ENCODE measurements around the gene PYGO2.
"Not testable (repeated sequence)": the region's sequence is repeated elsewhere in the genome, so short reads cannot be mapped to it uniquely, and the experiment has no call there.

The PYGO2 gene

DNA sequence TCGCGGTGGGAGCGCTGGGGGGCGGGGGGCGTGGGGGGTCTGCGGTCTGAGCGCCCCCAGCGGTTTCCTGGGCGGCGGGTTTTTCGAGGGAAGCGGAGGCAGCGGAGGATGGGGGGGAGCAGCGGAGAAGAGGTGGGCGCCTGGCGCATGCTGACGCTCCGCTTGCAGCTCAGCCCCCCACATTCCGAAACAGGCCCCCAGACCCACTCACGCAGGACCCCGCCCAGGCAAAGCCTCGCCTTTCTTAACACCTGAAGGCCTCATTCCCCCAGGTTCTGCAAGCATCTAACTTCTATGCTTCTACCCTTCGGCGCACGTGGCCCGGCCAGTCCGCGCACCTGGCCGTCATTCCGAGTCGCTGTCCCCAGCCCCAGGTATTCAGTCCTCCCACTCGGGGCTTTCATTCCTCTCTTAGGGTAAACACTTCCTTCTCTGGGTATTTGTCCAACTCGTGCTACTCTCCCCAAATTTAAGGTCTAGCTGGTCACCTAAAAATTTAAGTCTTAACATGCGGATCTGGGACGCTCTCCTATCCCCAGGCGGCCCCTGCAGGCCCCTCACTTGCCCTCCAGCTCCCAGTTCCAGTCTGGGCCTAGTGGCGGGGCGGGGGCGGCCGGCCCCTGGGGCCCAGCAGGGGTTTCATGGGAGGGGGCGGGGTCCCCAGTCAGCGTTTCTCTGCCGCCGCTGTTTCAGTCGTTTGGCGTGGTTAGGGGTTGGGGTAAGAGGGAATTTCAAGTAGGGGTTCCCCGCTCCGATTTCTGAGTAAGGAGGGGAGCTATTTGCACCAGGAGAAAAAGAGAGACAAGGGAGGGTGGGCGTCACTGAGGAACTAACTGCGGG lies 38.2 kb upstream of the PYGO2 start:
- DNase-seq (ENCODE audit: low read depth) = no peak

DNA sequence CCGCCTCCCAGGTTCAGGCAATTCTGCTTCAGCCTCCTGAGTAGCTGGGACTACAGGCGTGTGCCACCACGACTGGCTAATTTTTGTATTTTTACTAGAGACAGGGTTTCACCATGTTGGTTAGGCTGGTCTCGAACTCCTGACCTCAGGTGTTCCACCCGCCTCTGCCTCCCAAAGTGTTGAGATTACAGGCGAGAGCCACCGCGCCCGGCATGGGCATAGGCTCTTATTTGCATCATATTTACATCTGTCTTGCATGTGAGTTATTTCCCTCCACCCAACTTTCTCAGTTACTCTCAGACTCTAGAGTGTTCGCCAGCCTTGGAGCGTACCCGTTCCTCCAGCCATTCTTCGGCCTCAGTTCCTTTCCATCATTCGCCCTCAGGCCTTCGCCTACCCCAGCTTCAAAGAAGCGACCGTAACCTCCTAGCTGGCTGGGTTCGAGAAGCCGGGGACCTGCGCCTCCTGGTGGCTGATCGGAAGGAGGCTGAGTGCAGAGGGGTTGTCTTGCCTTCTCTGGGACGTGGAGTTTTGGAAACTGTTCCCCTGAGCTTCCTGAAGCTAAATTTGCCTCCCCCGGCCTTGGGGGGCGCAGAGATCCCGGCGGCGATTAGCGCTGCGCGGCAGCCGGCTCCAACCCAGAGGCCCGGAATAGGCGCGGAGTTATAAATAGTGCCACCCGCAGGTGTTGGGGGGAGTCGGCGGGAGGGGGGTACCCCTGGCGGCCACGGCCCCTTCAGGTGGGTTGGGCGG lies 37.4 kb upstream of the PYGO2 start:
- DNase-seq (ENCODE audit: low read depth) = peak; percentile 74

DNA sequence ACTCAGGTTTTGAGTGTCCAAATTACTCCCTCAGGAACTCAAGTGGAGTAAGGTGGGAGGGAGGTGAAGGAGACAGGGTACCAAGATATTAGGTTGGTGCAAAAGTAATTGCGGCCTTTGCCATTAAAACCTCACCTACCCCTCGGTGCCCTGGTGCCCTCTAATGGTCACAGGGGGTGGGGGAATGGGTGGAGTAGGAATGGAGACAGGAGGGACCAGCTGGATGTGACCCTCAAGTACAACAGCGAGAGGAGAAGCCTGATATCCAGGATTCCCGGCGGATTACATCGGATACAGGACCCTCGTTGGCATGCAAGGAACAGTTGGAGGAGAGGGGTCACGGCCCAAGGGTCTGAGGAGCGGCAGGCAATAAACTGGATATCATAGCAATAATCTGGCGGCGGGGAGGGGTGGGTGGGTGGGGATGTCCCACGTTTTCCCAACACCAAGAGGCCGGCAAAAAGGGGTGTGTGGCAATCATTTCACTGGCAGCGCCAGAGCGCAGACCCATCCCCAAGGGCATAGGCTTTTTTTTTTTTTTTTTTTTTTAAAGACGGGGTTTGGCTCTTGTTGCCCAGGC lies 36.7 kb upstream of the PYGO2 start:
- no peak for DNase-seq (ENCODE audit: low read depth)

DNA sequence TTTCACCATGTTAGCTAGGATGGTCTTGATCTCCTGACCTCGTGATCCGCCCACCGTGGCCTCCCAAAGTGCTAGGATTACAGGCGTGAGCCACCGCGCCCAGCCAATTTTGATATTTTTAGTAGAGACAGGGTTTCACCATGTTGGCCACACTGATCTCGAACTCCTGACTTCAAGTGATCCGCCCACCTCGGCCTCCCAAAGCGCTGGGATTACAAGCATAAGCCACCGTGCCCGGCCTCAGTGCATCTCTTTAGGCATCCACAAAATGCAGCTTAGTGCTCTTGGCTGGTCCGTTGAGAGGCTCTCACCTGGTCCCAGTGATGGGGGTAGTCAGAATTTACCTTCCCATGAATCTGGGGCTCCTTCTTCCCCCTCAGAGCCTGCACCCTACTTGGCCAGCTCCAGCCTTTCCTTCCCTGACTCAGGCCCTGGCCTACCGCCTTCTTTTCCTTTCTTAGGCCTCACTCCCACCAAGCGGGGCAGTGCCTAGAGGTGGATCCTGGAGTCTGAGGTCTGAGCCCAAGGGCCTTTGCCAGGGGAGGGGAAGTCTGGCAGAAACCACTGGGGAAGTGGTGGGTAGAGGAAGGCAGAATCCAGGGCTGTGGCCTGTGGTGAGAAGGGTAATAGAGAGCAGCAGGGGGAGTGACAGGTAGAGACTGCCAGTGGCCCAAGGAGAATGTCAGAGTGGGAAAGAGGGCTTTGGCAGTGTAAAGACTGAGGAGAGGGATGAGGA lies 35.6 kb upstream of the PYGO2 start:
- no peak for DNase-seq (ENCODE audit: low read depth)

- DNase-seq (ENCODE audit: low read depth) = peak; percentile 86
These were observed 33.9 kb upstream of the PYGO2 start for GRCh38 chr1:154995301-154995983.

GRCh38 chr1:154994591-154994990 lies 33.0 kb upstream of the PYGO2 start:
- no peak for DNase-seq (ENCODE audit: low read depth)

DNA sequence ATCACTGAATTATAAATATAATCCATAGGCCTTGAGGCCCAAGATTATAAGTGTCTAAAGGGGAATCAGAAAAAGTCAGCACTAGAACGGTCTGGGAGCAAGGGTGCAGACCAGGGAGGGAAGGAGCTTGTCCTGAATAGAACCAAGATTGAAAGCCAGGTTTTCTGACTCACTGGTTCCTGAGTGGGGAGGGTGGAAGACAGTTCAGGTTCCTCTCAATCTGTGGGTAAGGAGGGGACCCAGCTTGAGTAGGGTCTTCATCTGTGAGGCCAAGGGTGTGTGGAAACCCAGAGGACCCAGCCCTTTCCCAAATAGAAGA lies 32.6 kb upstream of the PYGO2 start:
- DNase-seq (ENCODE audit: low read depth) = no peak

- DNase-seq (ENCODE audit: low read depth) = no peak
These were observed 32.1 kb upstream of the PYGO2 start, which contains the start of gene LENEP for GRCh38 chr1:154993572-154994268. Gene LENEP, plus strand, starts transcription at chr1:154993586. Its CDS starts 22 bp downstream, at chr1:154993608.

DNA sequence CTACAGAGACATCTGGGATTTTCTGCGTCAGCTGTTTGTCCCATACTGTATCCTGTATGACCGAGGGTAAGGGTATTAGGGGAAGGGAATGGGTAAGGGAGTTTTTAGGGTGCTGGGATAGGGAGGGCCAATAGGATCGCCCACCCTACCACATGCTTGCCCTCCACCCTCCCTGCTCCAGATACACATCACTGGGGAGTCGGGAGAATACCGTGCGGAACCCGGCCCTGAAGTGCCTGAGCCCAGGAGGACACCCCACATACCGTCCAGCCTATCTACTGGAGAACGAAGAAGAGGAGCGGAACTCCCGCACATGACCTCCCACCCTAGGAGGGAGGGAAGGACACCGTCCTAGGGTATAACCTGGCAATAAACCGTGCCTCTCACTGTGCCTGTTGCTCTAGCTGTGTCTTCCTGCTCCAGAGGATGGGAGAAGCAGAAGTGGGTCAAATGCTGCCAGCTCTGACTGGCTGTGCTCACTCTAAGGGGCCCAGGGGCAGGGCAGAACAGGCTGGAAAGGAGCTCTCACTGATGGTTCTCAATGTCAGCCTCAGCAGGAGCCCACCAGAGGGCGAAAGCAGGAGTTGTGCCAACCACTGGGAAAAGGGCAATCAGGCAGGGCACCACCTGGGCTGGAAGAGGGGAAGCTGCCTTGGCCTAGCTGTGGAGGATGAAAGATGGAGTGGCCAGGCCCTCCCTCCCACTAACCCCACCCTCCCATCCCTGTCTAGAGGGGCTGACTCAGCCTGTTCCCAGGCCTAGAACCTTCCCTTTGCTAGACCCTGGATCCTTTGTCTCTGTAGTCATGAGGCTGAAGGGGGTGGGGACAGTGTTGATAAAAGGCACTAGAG lies 31.4 kb upstream of the PYGO2 start:
- peak; percentile 52 for DNase-seq (ENCODE audit: low read depth)

- DNase-seq (ENCODE audit: low read depth) = no peak
These were observed 28.7 kb upstream of the PYGO2 start for GRCh38 chr1:154990276-154990675.

- no peak for DNase-seq (ENCODE audit: low read depth)
These were observed 27.7 kb upstream of the PYGO2 start for GRCh38 chr1:154989195-154989860.

DNA sequence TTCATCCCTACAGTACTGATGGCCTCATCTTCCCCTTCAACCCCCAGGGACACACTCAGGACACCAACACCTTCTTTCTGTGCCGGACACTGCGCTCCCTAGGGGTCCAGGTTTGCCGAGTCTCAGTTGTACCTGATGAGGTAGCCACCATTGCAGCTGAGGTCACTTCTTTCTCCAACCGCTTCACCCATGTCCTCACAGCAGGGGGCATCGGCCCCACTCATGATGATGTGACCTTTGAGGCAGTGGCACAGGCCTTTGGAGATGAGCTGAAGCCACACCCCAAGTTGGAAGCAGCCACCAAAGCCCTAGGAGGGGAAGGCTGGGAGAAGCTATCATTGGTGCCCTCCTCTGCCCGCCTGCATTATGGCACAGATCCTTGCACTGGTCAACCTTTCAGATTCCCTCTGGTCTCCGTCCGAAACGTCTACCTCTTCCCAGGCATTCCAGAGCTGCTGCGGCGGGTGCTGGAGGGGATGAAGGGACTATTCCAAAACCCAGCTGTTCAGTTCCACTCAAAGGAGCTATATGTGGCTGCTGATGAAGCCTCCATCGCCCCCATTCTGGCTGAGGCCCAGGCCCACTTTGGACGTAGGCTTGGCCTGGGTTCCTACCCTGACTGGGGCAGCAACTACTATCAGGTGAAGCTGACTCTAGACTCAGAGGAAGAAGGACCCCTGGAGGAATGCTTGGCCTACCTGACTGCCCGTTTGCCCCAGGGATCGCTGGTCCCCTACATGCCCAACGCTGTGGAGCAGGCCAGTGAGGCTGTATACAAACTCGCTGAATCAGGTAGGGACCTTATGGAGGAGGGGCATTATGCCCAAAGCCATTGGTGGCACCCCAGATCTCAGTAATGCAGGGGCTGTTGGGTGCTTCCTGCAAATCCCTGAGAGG lies 26.7 kb upstream of the PYGO2 start:
- no peak for DNase-seq (ENCODE audit: low read depth)

DNA sequence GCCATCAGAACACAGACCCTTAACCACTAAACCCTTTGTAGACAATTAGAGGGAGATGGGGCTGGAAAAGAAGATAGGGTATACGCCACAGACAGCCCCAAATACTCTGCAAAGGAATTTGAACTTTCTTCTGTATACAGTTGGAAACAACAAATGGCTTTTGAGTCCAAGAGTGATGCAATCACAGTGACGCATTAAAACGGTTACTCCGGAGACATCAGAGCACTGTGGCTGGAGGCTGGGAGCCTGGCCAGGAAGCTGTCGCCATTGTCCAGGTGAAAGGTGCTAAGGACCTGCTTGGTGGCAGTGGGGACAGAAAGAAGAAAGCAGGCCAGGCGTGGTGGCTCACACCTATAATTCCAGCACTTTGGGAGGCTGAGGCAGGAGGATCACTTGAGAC lies 25.7 kb upstream of the PYGO2 start:
- DNase-seq (ENCODE audit: low read depth) = no peak

- not testable (repeated sequence) for DNase-seq (ENCODE audit: low read depth)
These were observed 25.2 kb upstream of the PYGO2 start for GRCh38 chr1:154986736-154987135.

- no peak for DNase-seq (ENCODE audit: low read depth)
These were observed 22.3 kb upstream of the PYGO2 start for GRCh38 chr1:154983776-154984466.

GRCh38 chr1:154982897-154983648 lies 21.5 kb upstream of the PYGO2 start, which contains the start of gene FLAD1:
Gene FLAD1, plus strand, starts transcription at chr1:154983344. Its CDS starts 351 bp downstream, at chr1:154983695.
- DNase-seq (ENCODE audit: low read depth) = peak; percentile 100

- DNase-seq (ENCODE audit: low read depth) = no peak
These were observed 20.8 kb upstream of the PYGO2 start for GRCh38 chr1:154982341-154982740.

Data from EH (cell line).